ENCODE measurements around the gene PRKCQ.

- TF ChIP-seq EZH2phosphoT487 (IDR thresholded peaks at IDR 0.05; ENCODE audit: borderline replicate concordance, low read depth, low read length) (no peak), CTCF (conservative IDR thresholded peaks at IDR 0.05; ENCODE audit: low read length) (no peak)
These were observed 170.0 kb downstream of the PRKCQ start for GRCh38 chr10:6409971-6410643.

All from OCI-LY7 (cell line).